OCI-LY7 (cell line): ENCODE measurements around the gene RAB8A. TPM values are rescaled to one million over a fixed set of nuclear protein-coding genes. Genes with fewer than 3 reads are reported as not detected.

Experiments
- BruUV-seq: library from RNA; stranded (reverse); fragments of 400-500 nt; replicated peaks from 2 replicates; lab custom pipeline; 2021; lab: Mats Ljungman, UMichigan
- CTCF ChIA-PET: fragments of 300-600 bp; sonication (Branson Sonifier 250); formaldehyde crosslinking; loops from one replicate; lab custom pipeline; 2022; ENCODE audit warnings: antibody characterized with exemption; ENCODE audit not compliant: unreplicated experiment; lab: Charles Lee
- POLR2A ChIA-PET: fragments of 300-600 bp; sonication (Branson Sonifier 250); formaldehyde crosslinking; loops from one replicate; lab custom pipeline; 2022; ENCODE audit warnings: antibody characterized with exemption; lab: Charles Lee
- DNase-seq: peaks from one replicate; pipeline ENCODE4 v3.0.0-alpha.2; 2015; ENCODE audit warnings: low spot score
- H2AFZ ChIP-seq: fragments of 200-600 bp; sonication (generic), shearing (Covaris generic); 2 replicates; pipeline ENCODE4 v1.6.1; 2014; ENCODE audit warnings: mild to moderate bottlenecking, antibody characterized with exemption, low read length, moderate library complexity
- H3K27ac ChIP-seq: fragments of 200-600 bp; sonication (generic); 2 replicates; pipeline ENCODE4 v1.5.1; 2014; ENCODE audit warnings: mixed run types, low read depth, mild to moderate bottlenecking, moderate library complexity, low read length, inconsistent platforms; ENCODE audit not compliant: poor library complexity, severe bottlenecking
- H3K36me3 ChIP-seq: fragments of 200-600 bp; sonication (generic); 2 replicates; pipeline ENCODE4 v1.6.1; 2014; ENCODE audit warnings: mild to moderate bottlenecking, antibody characterized with exemption, low read length, moderate library complexity, mixed read lengths; ENCODE audit not compliant: insufficient read depth
- H3K4me1 ChIP-seq: fragments of 200-600 bp; sonication (generic); 2 replicates; pipeline ENCODE4 v1.5.1; 2014; ENCODE audit warnings: mild to moderate bottlenecking, low read length; ENCODE audit not compliant: insufficient read depth, poor library complexity, severe bottlenecking
- H3K4me2 ChIP-seq: fragments of 200-600 bp; sonication (generic); 2 replicates; pipeline ENCODE4 v1.6.1; 2014; ENCODE audit warnings: mild to moderate bottlenecking, low read length
- H3K4me3 ChIP-seq: fragments of 200-600 bp; sonication (generic); 2 replicates; pipeline ENCODE4 v1.5.1; 2014; ENCODE audit warnings: mild to moderate bottlenecking, low read depth, low read length; ENCODE audit not compliant: poor library complexity, severe bottlenecking
- H3K79me2 ChIP-seq: fragments of 200-600 bp; sonication (generic); 2 replicates; pipeline ENCODE4 v1.6.1; 2016; ENCODE audit warnings: low read depth, mild to moderate bottlenecking, low read length, moderate library complexity, mixed read lengths; ENCODE audit not compliant: insufficient read depth
- H3K9me2 ChIP-seq: fragments of 200-600 bp; sonication (generic); 2 replicates; pipeline ENCODE4 v1.6.1; 2016; ENCODE audit warnings: mild to moderate bottlenecking, low read length, mixed read lengths; ENCODE audit not compliant: insufficient read depth
- H3K9me3 ChIP-seq: fragments of 200-600 bp; sonication (generic); 2 replicates; pipeline ENCODE4 v1.6.1; 2014; ENCODE audit warnings: mild to moderate bottlenecking, mixed run types, low read length, mixed read lengths
- H4K20me1 ChIP-seq: fragments of 200-600 bp; sonication (generic); 2 replicates; pipeline ENCODE4 v1.6.1; 2014; ENCODE audit warnings: mild to moderate bottlenecking, antibody characterized with exemption, low read length, moderate library complexity, mixed read lengths; ENCODE audit not compliant: insufficient read depth
- CTCF ChIP-seq: fragments of 200-600 bp; sonication (generic); conservative IDR thresholded peaks from 2 replicates; pipeline ENCODE4 v1.5.1; 2014; ENCODE audit warnings: mild to moderate bottlenecking, antibody characterized with exemption, low read length, moderate library complexity, mixed read lengths
- EZH2phosphoT487 ChIP-seq: fragments of 200-600 bp; sonication (generic); IDR thresholded peaks from 2 replicates; pipeline ENCODE4 v1.6.1; 2018; ENCODE audit warnings: low read depth, borderline replicate concordance, mild to moderate bottlenecking, mixed run types, antibody characterized with exemption, low read length, moderate library complexity, mixed read lengths
- intact Hi-C: fragments of 100-400 bp; cut with micrococcal nuclease; formaldehyde crosslinking; loops from one replicate; pipeline ENCODE4 v1.10.0; 2022; ENCODE audit not compliant: unreplicated experiment
- total RNA-seq, 2 experiments: library from RNA; depleted of rRNA in 1 of 2; stranded (reverse); fragments of >200 nt in 1 of 2; shearing (Covaris generic) in 1 of 2; gene quantifications; 2 replicates each; pipeline ENCODE4 v1.2.3, GENCODE V29; 2014 to 2022

Gene RAB8A
- total RNA-seq, 2 experiments from 2014 or later = 64.9 to 124 TPM

- Histone ChIP-seq H3K4me2 (no peak overlapping the region), H3K79me2 (no peaks in the 10 kb centered on the region), H3K9me3 (no peaks in the 10 kb centered on the region), H3K4me1 (peaks cover 18% of the 10 kb centered on the region), H4K20me1 (no peaks in the 10 kb centered on the region), H3K9me2 (no peaks in the 10 kb centered on the region), H3K27ac (no peak overlapping the region), H3K36me3 (peaks cover 49% of the 10 kb centered on the region), H2AFZ (no peak overlapping the region), H3K4me3 (no peak overlapping the region)
- DNase-seq = no peak
- BruUV-seq = no TSS peak
- ChIA-PET POLR2A (interaction anchor here (0.5 kb wide), 1 partner anchor 940 kb away, joined by 7 read pairs; the partner anchor contains the start of gene MYO9B), CTCF (no interaction called here)
- intact Hi-C loops = no loop called here
- TF ChIP-seq EZH2phosphoT487 (no peak), CTCF (no peak)
These were observed 23.9 kb downstream of the RAB8A start for GRCh38 chr19:16135430-16136127.

GRCh38 chr19:16136185-16136999 lies 24.7 kb downstream of the RAB8A start:
- H3K79me2 ChIP-seq = no peaks in the 10 kb centered on the region
- H3K9me3 ChIP-seq = no peaks in the 10 kb centered on the region
- H4K20me1 ChIP-seq = no peaks in the 10 kb centered on the region
- no peak overlapping the region for H3K4me2 ChIP-seq
- peaks cover 40% of the 10 kb centered on the region for H3K36me3 ChIP-seq
- CTCF ChIA-PET = no interaction called here
- TSS peak; percentile 20 for BruUV-seq
- no peak overlapping the region for H3K4me3 ChIP-seq
- POLR2A ChIA-PET = no interaction called here
- DNase-seq = no peak
- H2AFZ ChIP-seq = no peak overlapping the region
- H3K27ac ChIP-seq = no peak overlapping the region
- peaks cover 27% of the 10 kb centered on the region for H3K4me1 ChIP-seq
- TF ChIP-seq CTCF (no peak), EZH2phosphoT487 (no peak)
- H3K9me2 ChIP-seq = no peaks in the 10 kb centered on the region
- intact Hi-C loops = no loop called here
